K562 (cell line): Measurements from ENCODE around the gene EPB41L4B.

ENCODE experiments used
- BMI1 ChIP-seq: fragments of 150-350 bp; IDR thresholded peaks from 2 replicates; pipeline ENCODE4 v1.6.1; 2014; ENCODE audit warnings: low read length
- ETS1 ChIP-seq: conservative IDR thresholded peaks from 2 replicates; pipeline ENCODE4 v1.6.1; 2011; ENCODE audit warnings: low read depth, mild to moderate bottlenecking, low read length; ENCODE audit not compliant: control insufficient read depth
- EZH2 ChIP-seq: IDR thresholded peaks from 2 replicates; pipeline ENCODE4 v1.6.1; 2012; ENCODE audit warnings: low read depth, mild to moderate bottlenecking, inconsistent platforms, low read length, borderline replicate concordance
- GABPA ChIP-seq: fragments of 200-800 bp; sonication (Bioruptor generic); conservative IDR thresholded peaks from 2 replicates; pipeline ENCODE4 v1.6.1; 2016; ENCODE audit warnings: low read depth, missing genetic modification characterization, missing compliant biosample characterization
- JUN ChIP-seq, 2 experiments: sonication (generic) in 1 of 2; formaldehyde crosslinking in 1 of 2; IDR thresholded peaks; 2 replicates each; pipeline versions ENCODE4 v1.6.1 to v1.8.0; 2012 to 2022; ENCODE audit warnings: borderline replicate concordance in 2 of 2, mild to moderate bottlenecking in 2 of 2, improper control_type of control experiment in 1 of 2, low read depth in 1 of 2, low read length in 1 of 2, missing genetic modification reagents in 1 of 2
- JUNB ChIP-seq: fragments of 450-650 bp; formaldehyde crosslinking; conservative IDR thresholded peaks from 2 replicates; pipeline ENCODE4 v1.4.0; 2020; ENCODE audit warnings: mild to moderate bottlenecking
- NFATC3 ChIP-seq: fragments of 450-650 bp; IDR thresholded peaks from 2 replicates; pipeline ENCODE4 v1.6.1; 2017; ENCODE audit warnings: mild to moderate bottlenecking
- SP1 ChIP-seq: sonication (generic); formaldehyde crosslinking; IDR thresholded peaks from 2 replicates; pipeline ENCODE4 v1.8.1; 2022; ENCODE audit warnings: mild to moderate bottlenecking, missing genetic modification reagents
- SRSF3 ChIP-seq: fragments of 200-400 bp; formaldehyde crosslinking; IDR thresholded peaks from 2 replicates; pipeline ENCODE4 v1.6.1; 2016; ENCODE audit warnings: mild to moderate bottlenecking, low read length, moderate library complexity; ENCODE audit not compliant: insufficient read depth
- ZNF512 ChIP-seq: IDR thresholded peaks from 2 replicates; pipeline ENCODE4 v1.6.1; 2016; ENCODE audit warnings: missing genetic modification characterization, missing compliant biosample characterization
- TF ChIP-seq, protein P1 (sequence below): fragments of 150-350 bp; conservative IDR thresholded peaks from 2 replicates; pipeline ENCODE4 v1.6.1; 2014; ENCODE audit warnings: low read length
- TF ChIP-seq, protein P2 (sequence below): fragments of 450-650 bp; formaldehyde crosslinking; IDR thresholded peaks from 2 replicates; pipeline ENCODE4 v1.4.0; 2020; ENCODE audit warnings: mild to moderate bottlenecking, mixed read lengths
- TF ChIP-seq, protein P3 (sequence below), 2 experiments: fragments of 450-650 bp; formaldehyde crosslinking in 1 of 2; IDR thresholded peaks; 2 replicates each; pipeline versions ENCODE4 v1.4.0 to v1.6.1; 2014 to 2020; ENCODE audit warnings: mild to moderate bottlenecking in 2 of 2, borderline replicate concordance in 1 of 2, low read depth in 1 of 2
- TF ChIP-seq, protein P4 (sequence below), 2 experiments: IDR thresholded peaks; 2 replicates each; pipeline ENCODE4 v1.6.1; 2012; ENCODE audit warnings: improper control_type of control experiment in 2 of 2, low read depth in 2 of 2, low read length in 2 of 2, borderline replicate concordance in 1 of 2

- TF ChIP-seq, protein P1, sequence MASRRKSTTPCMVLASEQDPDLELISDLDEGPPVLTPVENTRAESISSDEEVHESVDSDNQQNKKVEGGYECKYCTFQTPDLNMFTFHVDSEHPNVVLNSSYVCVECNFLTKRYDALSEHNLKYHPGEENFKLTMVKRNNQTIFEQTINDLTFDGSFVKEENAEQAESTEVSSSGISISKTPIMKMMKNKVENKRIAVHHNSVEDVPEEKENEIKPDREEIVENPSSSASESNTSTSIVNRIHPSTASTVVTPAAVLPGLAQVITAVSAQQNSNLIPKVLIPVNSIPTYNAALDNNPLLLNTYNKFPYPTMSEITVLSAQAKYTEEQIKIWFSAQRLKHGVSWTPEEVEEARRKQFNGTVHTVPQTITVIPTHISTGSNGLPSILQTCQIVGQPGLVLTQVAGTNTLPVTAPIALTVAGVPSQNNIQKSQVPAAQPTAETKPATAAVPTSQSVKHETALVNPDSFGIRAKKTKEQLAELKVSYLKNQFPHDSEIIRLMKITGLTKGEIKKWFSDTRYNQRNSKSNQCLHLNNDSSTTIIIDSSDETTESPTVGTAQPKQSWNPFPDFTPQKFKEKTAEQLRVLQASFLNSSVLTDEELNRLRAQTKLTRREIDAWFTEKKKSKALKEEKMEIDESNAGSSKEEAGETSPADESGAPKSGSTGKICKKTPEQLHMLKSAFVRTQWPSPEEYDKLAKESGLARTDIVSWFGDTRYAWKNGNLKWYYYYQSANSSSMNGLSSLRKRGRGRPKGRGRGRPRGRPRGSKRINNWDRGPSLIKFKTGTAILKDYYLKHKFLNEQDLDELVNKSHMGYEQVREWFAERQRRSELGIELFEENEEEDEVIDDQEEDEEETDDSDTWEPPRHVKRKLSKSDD = no peak
- TF ChIP-seq, protein P2, sequence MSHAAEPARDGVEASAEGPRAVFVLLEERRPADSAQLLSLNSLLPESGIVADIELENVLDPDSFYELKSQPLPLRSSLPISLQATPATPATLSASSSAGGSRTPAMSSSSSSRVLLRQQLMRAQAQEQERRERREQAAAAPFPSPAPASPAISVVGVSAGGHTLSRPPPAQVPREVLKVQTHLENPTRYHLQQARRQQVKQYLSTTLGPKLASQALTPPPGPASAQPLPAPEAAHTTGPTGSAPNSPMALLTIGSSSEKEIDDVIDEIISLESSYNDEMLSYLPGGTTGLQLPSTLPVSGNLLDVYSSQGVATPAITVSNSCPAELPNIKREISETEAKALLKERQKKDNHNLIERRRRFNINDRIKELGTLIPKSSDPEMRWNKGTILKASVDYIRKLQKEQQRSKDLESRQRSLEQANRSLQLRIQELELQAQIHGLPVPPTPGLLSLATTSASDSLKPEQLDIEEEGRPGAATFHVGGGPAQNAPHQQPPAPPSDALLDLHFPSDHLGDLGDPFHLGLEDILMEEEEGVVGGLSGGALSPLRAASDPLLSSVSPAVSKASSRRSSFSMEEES (CRISPR knock-in tag) = no peak
- no peak for TF ChIP-seq JUNB (CRISPR knock-in tag)
- TF ChIP-seq JUN (IDR thresholded peaks at IDR 0.05; ENCODE audit: borderline replicate concordance, low read depth, low read length) = no peak
- no peak for TF ChIP-seq JUN (CRISPR knock-in tag; IDR thresholded peaks at IDR 0.05; ENCODE audit: borderline replicate concordance)
- TF ChIP-seq, protein P3, sequence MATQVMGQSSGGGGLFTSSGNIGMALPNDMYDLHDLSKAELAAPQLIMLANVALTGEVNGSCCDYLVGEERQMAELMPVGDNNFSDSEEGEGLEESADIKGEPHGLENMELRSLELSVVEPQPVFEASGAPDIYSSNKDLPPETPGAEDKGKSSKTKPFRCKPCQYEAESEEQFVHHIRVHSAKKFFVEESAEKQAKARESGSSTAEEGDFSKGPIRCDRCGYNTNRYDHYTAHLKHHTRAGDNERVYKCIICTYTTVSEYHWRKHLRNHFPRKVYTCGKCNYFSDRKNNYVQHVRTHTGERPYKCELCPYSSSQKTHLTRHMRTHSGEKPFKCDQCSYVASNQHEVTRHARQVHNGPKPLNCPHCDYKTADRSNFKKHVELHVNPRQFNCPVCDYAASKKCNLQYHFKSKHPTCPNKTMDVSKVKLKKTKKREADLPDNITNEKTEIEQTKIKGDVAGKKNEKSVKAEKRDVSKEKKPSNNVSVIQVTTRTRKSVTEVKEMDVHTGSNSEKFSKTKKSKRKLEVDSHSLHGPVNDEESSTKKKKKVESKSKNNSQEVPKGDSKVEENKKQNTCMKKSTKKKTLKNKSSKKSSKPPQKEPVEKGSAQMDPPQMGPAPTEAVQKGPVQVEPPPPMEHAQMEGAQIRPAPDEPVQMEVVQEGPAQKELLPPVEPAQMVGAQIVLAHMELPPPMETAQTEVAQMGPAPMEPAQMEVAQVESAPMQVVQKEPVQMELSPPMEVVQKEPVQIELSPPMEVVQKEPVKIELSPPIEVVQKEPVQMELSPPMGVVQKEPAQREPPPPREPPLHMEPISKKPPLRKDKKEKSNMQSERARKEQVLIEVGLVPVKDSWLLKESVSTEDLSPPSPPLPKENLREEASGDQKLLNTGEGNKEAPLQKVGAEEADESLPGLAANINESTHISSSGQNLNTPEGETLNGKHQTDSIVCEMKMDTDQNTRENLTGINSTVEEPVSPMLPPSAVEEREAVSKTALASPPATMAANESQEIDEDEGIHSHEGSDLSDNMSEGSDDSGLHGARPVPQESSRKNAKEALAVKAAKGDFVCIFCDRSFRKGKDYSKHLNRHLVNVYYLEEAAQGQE (IDR thresholded peaks at IDR 0.05; ENCODE audit: borderline replicate concordance) = no peak
- TF ChIP-seq, protein P3 (CRISPR knock-in tag; IDR thresholded peaks at IDR 0.05; ENCODE audit: low read depth) = no peak
- no peak for TF ChIP-seq EZH2
- TF ChIP-seq NFATC3 = no peak
- TF ChIP-seq GABPA = no peak
- no peak for TF ChIP-seq SP1 (CRISPR knock-in tag)
- no peak for TF ChIP-seq ZNF512 (tag)
- TF ChIP-seq, protein P4, sequence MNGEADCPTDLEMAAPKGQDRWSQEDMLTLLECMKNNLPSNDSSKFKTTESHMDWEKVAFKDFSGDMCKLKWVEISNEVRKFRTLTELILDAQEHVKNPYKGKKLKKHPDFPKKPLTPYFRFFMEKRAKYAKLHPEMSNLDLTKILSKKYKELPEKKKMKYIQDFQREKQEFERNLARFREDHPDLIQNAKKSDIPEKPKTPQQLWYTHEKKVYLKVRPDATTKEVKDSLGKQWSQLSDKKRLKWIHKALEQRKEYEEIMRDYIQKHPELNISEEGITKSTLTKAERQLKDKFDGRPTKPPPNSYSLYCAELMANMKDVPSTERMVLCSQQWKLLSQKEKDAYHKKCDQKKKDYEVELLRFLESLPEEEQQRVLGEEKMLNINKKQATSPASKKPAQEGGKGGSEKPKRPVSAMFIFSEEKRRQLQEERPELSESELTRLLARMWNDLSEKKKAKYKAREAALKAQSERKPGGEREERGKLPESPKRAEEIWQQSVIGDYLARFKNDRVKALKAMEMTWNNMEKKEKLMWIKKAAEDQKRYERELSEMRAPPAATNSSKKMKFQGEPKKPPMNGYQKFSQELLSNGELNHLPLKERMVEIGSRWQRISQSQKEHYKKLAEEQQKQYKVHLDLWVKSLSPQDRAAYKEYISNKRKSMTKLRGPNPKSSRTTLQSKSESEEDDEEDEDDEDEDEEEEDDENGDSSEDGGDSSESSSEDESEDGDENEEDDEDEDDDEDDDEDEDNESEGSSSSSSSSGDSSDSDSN (IDR thresholded peaks at IDR 0.05; ENCODE audit: borderline replicate concordance in 1 of 2, low read depth in 2 of 2, low read length in 2 of 2) = no peak
- TF ChIP-seq SRSF3 = no peak
- no peak for TF ChIP-seq BMI1
- no peak for TF ChIP-seq ETS1
Observed at GRCh38 chr9:109250771-109251079, 70.1 kb downstream of the EPB41L4B start.
